Mesendoderm (in vitro differentiated cells): ENCODE measurements around the gene TUBG2.
A peak's percentile ranks its signal among the peaks of the same experiment; 100 is the strongest.

Experiments
- DNase-seq: peaks from one replicate; pipeline ENCODE4 v3.0.0; 2013
- H2AK5ac ChIP-seq: 2 replicates; pipeline ENCODE4 v1.6.1; 2013; ENCODE audit warnings: low read length, inconsistent platforms
- H2BK120ac ChIP-seq: 2 replicates; pipeline ENCODE4 v1.6.1; 2013; ENCODE audit warnings: low read depth, mild to moderate bottlenecking, low read length, moderate library complexity, mixed read lengths
- H2BK15ac ChIP-seq: replicated peaks from 2 replicates; pipeline ENCODE4 v1.6.1; 2013; ENCODE audit warnings: low read depth, mild to moderate bottlenecking, moderate library complexity
- H2BK5ac ChIP-seq: 2 replicates; pipeline ENCODE4 v1.6.1; 2013; ENCODE audit warnings: low read length, inconsistent platforms
- H3K18ac ChIP-seq: 2 replicates; pipeline ENCODE4 v1.6.1; 2013; ENCODE audit warnings: mild to moderate bottlenecking, low read length, mixed read lengths
- H3K23ac ChIP-seq: one replicate; pipeline ENCODE4 v1.6.1; 2013; ENCODE audit warnings: low read length
- H3K27ac ChIP-seq: 2 replicates; pipeline ENCODE4 v1.5.1; 2013; ENCODE audit warnings: low read depth, mild to moderate bottlenecking, inconsistent platforms, low read length, moderate library complexity
- H3K27me3 ChIP-seq: 2 replicates; pipeline ENCODE4 v1.6.1; 2013; ENCODE audit warnings: low read length, control low read depth, mild to moderate bottlenecking, inconsistent platforms; ENCODE audit not compliant: insufficient read depth, poor library complexity
- H3K36me3 ChIP-seq: 2 replicates; pipeline ENCODE4 v1.6.1; 2013; ENCODE audit warnings: low read length, inconsistent platforms; ENCODE audit not compliant: control insufficient read depth, insufficient read depth
- H3K4ac ChIP-seq: one replicate; pipeline ENCODE4 v1.6.1; 2013; ENCODE audit warnings: low read depth, mild to moderate bottlenecking, low read length, moderate library complexity
- H3K4me1 ChIP-seq: 2 replicates; pipeline ENCODE4 v1.6.1; 2013; ENCODE audit warnings: low read depth, low read length, inconsistent platforms; ENCODE audit not compliant: control insufficient read depth
- H3K4me2 ChIP-seq: 2 replicates; pipeline ENCODE4 v1.6.1; 2013; ENCODE audit warnings: low read length
- H3K4me3 ChIP-seq: 2 replicates; pipeline ENCODE4 v1.5.1; 2013; ENCODE audit warnings: mild to moderate bottlenecking, low read length
- H3K56ac ChIP-seq: one replicate; pipeline ENCODE4 v1.6.1; 2013; ENCODE audit warnings: low read length
- H3K79me1 ChIP-seq: 2 replicates; pipeline ENCODE4 v1.6.1; 2013; ENCODE audit warnings: low read length, inconsistent platforms
- H3K79me2 ChIP-seq: 2 replicates; pipeline ENCODE4 v1.6.1; 2013; ENCODE audit warnings: mild to moderate bottlenecking, low read length; ENCODE audit not compliant: control insufficient read depth, insufficient read depth
- H3K9ac ChIP-seq: 2 replicates; pipeline ENCODE4 v1.6.1; 2013; ENCODE audit warnings: low read length, inconsistent platforms
- H4K5ac ChIP-seq: one replicate; pipeline ENCODE4 v1.6.1; 2013; ENCODE audit warnings: low read length
- H4K8ac ChIP-seq: one replicate; pipeline ENCODE4 v1.6.1; 2013; ENCODE audit warnings: low read depth, mild to moderate bottlenecking, control low read depth, low read length, moderate library complexity
- WGBS: extraction: QIAGEN DNeasy Blood & Tissue Kit; methylation state at CpG from one replicate; pipeline ENCODE4 v1.1.7; 2013; ENCODE audit warnings: low lambda C conversion rate, missing lambda C conversion rate; ENCODE audit not compliant: insufficient coverage; ENCODE audit errors: extremely low coverage; 5-methylcytosine and 5-hydroxymethylcytosine counted together

The TUBG2 gene

GRCh38 chr17:42687707-42688320 lies 28.7 kb downstream of the TUBG2 start:
- no peak overlapping the region for H4K8ac ChIP-seq
- no peak overlapping the region for H4K5ac ChIP-seq
- no peaks in the 10 kb centered on the region for H3K79me2 ChIP-seq
- no peak overlapping the region for H3K4me3 ChIP-seq
- H3K4me1 ChIP-seq, result no peaks in the 10 kb centered on the region
- no peak overlapping the region for H3K18ac ChIP-seq
- H3K4me2 ChIP-seq, result no peak overlapping the region
- peaks cover 4% of the 10 kb centered on the region for H3K27me3 ChIP-seq
- no CpG with 5 or more reads among the region's 27 CpGs for WGBS
- H3K9ac ChIP-seq, result no peak overlapping the region
- H2BK15ac ChIP-seq, result no peak overlapping the region
- no peak overlapping the region for H3K4ac ChIP-seq
- no peak overlapping the region for H2BK120ac ChIP-seq
- no peak overlapping the region for H2BK5ac ChIP-seq
- DNase-seq, result peak; percentile 33
- no peak overlapping the region for H2AK5ac ChIP-seq
- H3K36me3 ChIP-seq, result no peaks in the 10 kb centered on the region
- no peak overlapping the region for H3K23ac ChIP-seq
- no peak overlapping the region for H3K56ac ChIP-seq
- no peak overlapping the region for H3K27ac ChIP-seq
- H3K79me1 ChIP-seq, result no peaks in the 10 kb centered on the region

- Histone ChIP-seq H3K9ac (no peak overlapping the region), H3K27me3 (no peaks in the 10 kb centered on the region), H2BK5ac (no peak overlapping the region), H3K18ac (no peak overlapping the region), H3K79me2 (no peaks in the 10 kb centered on the region), H3K4me3 (no peak overlapping the region), H2BK15ac (no peak overlapping the region), H3K79me1 (no peaks in the 10 kb centered on the region), H3K36me3 (no peaks in the 10 kb centered on the region), H4K8ac (no peak overlapping the region), H2BK120ac (no peak overlapping the region), H2AK5ac (no peak overlapping the region), H3K4me1 (no peaks in the 10 kb centered on the region), H3K23ac (no peak overlapping the region), H3K27ac (no peak overlapping the region), H3K56ac (no peak overlapping the region), H4K5ac (no peak overlapping the region), H3K4ac (no peak overlapping the region), H3K4me2 (no peak overlapping the region)
- WGBS, result no CpG with 5 or more reads among the region's 10 CpGs
- DNase-seq, result no peak
These were observed 31.5 kb downstream of the TUBG2 start for GRCh38 chr17:42690596-42690995.

- H3K79me2 ChIP-seq, result no peaks in the 10 kb centered on the region
- no peaks in the 10 kb centered on the region for H3K79me1 ChIP-seq
- H3K4ac ChIP-seq, result no peak overlapping the region
- no peak overlapping the region for H4K8ac ChIP-seq
- H3K36me3 ChIP-seq, result no peaks in the 10 kb centered on the region
- no peak overlapping the region for H3K9ac ChIP-seq
- no peak overlapping the region for H3K56ac ChIP-seq
- no peak overlapping the region for H2AK5ac ChIP-seq
- no CpG with 5 or more reads among the region's 12 CpGs for WGBS
- no peak overlapping the region for H2BK5ac ChIP-seq
- no peak overlapping the region for H2BK15ac ChIP-seq
- H4K5ac ChIP-seq, result no peak overlapping the region
- H3K4me3 ChIP-seq, result no peak overlapping the region
- H3K23ac ChIP-seq, result no peak overlapping the region
- no peak overlapping the region for H3K27ac ChIP-seq
- H2BK120ac ChIP-seq, result no peak overlapping the region
- no peaks in the 10 kb centered on the region for H3K27me3 ChIP-seq
- no peaks in the 10 kb centered on the region for H3K4me1 ChIP-seq
- no peak overlapping the region for H3K4me2 ChIP-seq
- no peak overlapping the region for H3K18ac ChIP-seq
- no peak for DNase-seq
These were observed 32.0 kb downstream of the TUBG2 start for GRCh38 chr17:42691021-42691545.

GRCh38 chr17:42692489-42692888 lies 33.4 kb downstream of the TUBG2 start:
- no peak for DNase-seq
- Histone ChIP-seq H2BK15ac (no peak overlapping the region), H3K4me2 (no peak overlapping the region), H3K27me3 (no peaks in the 10 kb centered on the region), H3K4me1 (no peaks in the 10 kb centered on the region), H3K9ac (no peak overlapping the region), H3K79me1 (no peaks in the 10 kb centered on the region), H3K56ac (no peak overlapping the region), H2AK5ac (no peak overlapping the region), H3K36me3 (no peaks in the 10 kb centered on the region), H3K18ac (no peak overlapping the region), H4K8ac (no peak overlapping the region), H4K5ac (no peak overlapping the region), H2BK120ac (no peak overlapping the region), H2BK5ac (no peak overlapping the region), H3K4me3 (no peak overlapping the region), H3K23ac (no peak overlapping the region), H3K27ac (no peak overlapping the region), H3K4ac (no peak overlapping the region), H3K79me2 (no peaks in the 10 kb centered on the region)
- no CpG with 5 or more reads among the region's 11 CpGs for WGBS

GRCh38 chr17:42694524-42694923 lies 35.4 kb downstream of the TUBG2 start:
- no peak overlapping the region for H3K4me2 ChIP-seq
- no peak for DNase-seq
- H3K79me1 ChIP-seq, result no peaks in the 10 kb centered on the region
- H3K56ac ChIP-seq, result no peak overlapping the region
- H3K4me1 ChIP-seq, result no peaks in the 10 kb centered on the region
- H2BK120ac ChIP-seq, result no peak overlapping the region
- no peak overlapping the region for H3K18ac ChIP-seq
- H3K27ac ChIP-seq, result no peak overlapping the region
- H2AK5ac ChIP-seq, result no peak overlapping the region
- no peaks in the 10 kb centered on the region for H3K79me2 ChIP-seq
- no peak overlapping the region for H3K23ac ChIP-seq
- no peak overlapping the region for H3K4me3 ChIP-seq
- no peaks in the 10 kb centered on the region for H3K27me3 ChIP-seq
- WGBS, result no CpG with 5 or more reads among the region's 3 CpGs
- no peak overlapping the region for H3K9ac ChIP-seq
- H4K5ac ChIP-seq, result no peak overlapping the region
- no peaks in the 10 kb centered on the region for H3K36me3 ChIP-seq
- no peak overlapping the region for H4K8ac ChIP-seq
- H3K4ac ChIP-seq, result no peak overlapping the region
- H2BK5ac ChIP-seq, result no peak overlapping the region
- H2BK15ac ChIP-seq, result no peak overlapping the region

GRCh38 chr17:42695500-42695899 lies 36.4 kb downstream of the TUBG2 start:
- Histone ChIP-seq H3K9ac (no peak overlapping the region), H4K8ac (no peak overlapping the region), H3K4me2 (no peak overlapping the region), H3K27ac (no peak overlapping the region), H2BK15ac (no peak overlapping the region), H4K5ac (no peak overlapping the region), H3K36me3 (no peaks in the 10 kb centered on the region), H3K23ac (no peak overlapping the region), H3K79me1 (no peaks in the 10 kb centered on the region), H2BK120ac (no peak overlapping the region), H3K18ac (no peak overlapping the region), H3K79me2 (no peaks in the 10 kb centered on the region), H3K4ac (no peak overlapping the region), H2BK5ac (no peak overlapping the region), H3K4me3 (no peak overlapping the region), H3K4me1 (no peaks in the 10 kb centered on the region), H2AK5ac (no peak overlapping the region), H3K27me3 (no peaks in the 10 kb centered on the region), H3K56ac (no peak overlapping the region)
- WGBS, result no CpG with 5 or more reads among the region's 20 CpGs
- DNase-seq, result no peak
